ENCODE data around the gene PNKD.

Gene PNKD

GRCh38 chr2:218315397-218315796, 45.1 kb downstream of the PNKD start:
- peak overlapping the region; percentile 88; the same call in 1 of the 2 replicates for H3K27ac ChIP-seq
- TF ChIP-seq ZFX (IDR thresholded peaks at IDR 0.05), result no peak
- TF ChIP-seq, protein P1, sequence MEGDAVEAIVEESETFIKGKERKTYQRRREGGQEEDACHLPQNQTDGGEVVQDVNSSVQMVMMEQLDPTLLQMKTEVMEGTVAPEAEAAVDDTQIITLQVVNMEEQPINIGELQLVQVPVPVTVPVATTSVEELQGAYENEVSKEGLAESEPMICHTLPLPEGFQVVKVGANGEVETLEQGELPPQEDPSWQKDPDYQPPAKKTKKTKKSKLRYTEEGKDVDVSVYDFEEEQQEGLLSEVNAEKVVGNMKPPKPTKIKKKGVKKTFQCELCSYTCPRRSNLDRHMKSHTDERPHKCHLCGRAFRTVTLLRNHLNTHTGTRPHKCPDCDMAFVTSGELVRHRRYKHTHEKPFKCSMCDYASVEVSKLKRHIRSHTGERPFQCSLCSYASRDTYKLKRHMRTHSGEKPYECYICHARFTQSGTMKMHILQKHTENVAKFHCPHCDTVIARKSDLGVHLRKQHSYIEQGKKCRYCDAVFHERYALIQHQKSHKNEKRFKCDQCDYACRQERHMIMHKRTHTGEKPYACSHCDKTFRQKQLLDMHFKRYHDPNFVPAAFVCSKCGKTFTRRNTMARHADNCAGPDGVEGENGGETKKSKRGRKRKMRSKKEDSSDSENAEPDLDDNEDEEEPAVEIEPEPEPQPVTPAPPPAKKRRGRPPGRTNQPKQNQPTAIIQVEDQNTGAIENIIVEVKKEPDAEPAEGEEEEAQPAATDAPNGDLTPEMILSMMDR (conservative IDR thresholded peaks at IDR 0.05), result no peak

GRCh38 chr2:218317303-218317630, 46.9 kb downstream of the PNKD start:
- H3K27ac ChIP-seq, result no peak overlapping the region
- TF ChIP-seq, protein P1 (conservative IDR thresholded peaks at IDR 0.05), result no peak
- no peak for TF ChIP-seq ZFX (IDR thresholded peaks at IDR 0.05)

GRCh38 chr2:218317835-218318234, 47.5 kb downstream of the PNKD start:
- TF ChIP-seq, protein P1 (conservative IDR thresholded peaks at IDR 0.05), result no peak
- no peak for TF ChIP-seq ZFX (IDR thresholded peaks at IDR 0.05)
- 0 out of 2 replicates have a peak overlapping the region, but pooled peaks have one; percentile 3 for H3K27ac ChIP-seq

DNA sequence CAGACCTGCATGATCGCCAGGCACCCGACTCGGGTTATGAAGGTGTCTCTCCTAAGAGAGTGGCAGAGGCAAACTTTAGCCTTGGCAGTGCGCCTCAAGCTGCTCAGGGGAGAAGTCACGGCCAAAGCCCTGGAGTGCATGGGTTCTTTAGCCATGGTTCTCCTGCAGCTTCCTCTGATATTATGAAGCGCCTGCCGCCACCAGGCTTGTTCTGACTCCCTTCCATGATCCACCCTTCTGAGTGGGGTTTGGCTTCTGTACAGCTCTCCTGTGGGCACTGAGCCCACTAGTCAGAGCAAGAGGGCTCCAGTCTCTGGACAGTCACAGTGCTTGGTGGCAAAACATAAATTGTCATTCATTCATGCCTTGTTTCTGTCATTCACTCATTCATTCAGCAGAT, 47.9 kb downstream of the PNKD start:
- H3K27ac ChIP-seq, result 0 out of 2 replicates have a peak overlapping the region, but pooled peaks have one; percentile 3

GRCh38 chr2:218319813-218320365, 49.6 kb downstream of the PNKD start:
- no peak overlapping the region for H3K27ac ChIP-seq
- TF ChIP-seq, protein P1 (conservative IDR thresholded peaks at IDR 0.05), result no peak
- TF ChIP-seq ZFX (IDR thresholded peaks at IDR 0.05), result no peak

More for the DNA sequence above, 47.9 kb downstream of the PNKD start:
- TF ChIP-seq, protein P1 (conservative IDR thresholded peaks at IDR 0.05), result no peak
- no peak for TF ChIP-seq ZFX (IDR thresholded peaks at IDR 0.05)

GRCh38 chr2:218320704-218321336, 50.5 kb downstream of the PNKD start:
- peak overlapping the region; percentile 89; the same call in 1 of the 2 replicates for H3K27ac ChIP-seq

More at GRCh38 chr2:218320704-218321336, 50.5 kb downstream of the PNKD start:
- TF ChIP-seq ZFX (IDR thresholded peaks at IDR 0.05), result no peak
- TF ChIP-seq, protein P1 (conservative IDR thresholded peaks at IDR 0.05), result no peak

All from C4-2B (cell line).